Activated CD8-positive, alpha-beta memory T cell treated with anti-CD3 and anti-CD28 coated beads, Interleukin-2, amount 50 U/mL, for 48 hours (primary cell): ENCODE measurements around the gene BCAR1.
"Not testable (repeated sequence)": the region's sequence is repeated elsewhere in the genome, so short reads cannot be mapped to it uniquely, and the experiment has no call there.

Experiments
- DNase-seq: peaks from one replicate; pipeline ENCODE4 v3.0.0-alpha.2; 2020

The BCAR1 gene, protein sequence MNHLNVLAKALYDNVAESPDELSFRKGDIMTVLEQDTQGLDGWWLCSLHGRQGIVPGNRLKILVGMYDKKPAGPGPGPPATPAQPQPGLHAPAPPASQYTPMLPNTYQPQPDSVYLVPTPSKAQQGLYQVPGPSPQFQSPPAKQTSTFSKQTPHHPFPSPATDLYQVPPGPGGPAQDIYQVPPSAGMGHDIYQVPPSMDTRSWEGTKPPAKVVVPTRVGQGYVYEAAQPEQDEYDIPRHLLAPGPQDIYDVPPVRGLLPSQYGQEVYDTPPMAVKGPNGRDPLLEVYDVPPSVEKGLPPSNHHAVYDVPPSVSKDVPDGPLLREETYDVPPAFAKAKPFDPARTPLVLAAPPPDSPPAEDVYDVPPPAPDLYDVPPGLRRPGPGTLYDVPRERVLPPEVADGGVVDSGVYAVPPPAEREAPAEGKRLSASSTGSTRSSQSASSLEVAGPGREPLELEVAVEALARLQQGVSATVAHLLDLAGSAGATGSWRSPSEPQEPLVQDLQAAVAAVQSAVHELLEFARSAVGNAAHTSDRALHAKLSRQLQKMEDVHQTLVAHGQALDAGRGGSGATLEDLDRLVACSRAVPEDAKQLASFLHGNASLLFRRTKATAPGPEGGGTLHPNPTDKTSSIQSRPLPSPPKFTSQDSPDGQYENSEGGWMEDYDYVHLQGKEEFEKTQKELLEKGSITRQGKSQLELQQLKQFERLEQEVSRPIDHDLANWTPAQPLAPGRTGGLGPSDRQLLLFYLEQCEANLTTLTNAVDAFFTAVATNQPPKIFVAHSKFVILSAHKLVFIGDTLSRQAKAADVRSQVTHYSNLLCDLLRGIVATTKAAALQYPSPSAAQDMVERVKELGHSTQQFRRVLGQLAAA

DNA sequence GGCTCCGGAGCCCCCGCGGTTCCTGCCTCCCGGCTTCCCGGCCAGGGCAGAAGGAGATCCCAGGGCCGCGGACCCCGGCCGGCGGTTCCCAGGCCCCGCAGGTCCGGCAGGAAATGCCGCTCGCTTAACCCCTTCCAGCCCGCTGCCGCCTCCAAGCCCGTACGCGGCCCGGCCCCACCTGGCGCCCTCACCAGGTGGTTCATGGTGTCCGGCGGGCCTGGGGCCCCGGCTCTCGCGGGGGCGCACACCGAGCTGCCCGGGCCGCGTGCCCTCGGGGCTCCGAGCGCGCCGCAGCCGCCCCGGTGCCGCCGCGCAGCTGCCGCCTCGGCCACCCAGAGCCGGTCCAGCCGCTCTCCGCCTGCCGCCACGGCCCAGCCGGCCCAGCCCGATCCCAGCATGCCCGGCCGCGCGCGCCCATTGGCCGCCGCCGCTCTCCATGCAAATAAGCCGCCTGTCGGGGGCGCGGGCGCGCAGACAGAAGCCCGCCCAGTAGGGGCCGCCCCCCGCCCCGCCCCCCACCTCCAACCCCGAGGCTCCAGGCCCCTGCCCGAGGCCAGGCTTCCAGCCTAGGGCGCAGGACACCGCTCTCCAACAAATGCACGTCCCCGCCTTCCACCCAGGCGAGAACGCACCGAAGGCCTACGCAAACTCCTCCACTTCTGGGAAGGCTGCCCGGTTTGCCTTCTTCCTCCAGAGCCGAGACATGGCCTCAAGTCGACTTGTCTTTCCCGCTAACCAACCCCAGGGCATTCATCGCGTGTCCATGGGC, at the start of gene BCAR1:
Gene BCAR1 (minus strand): TSS at position 345 of the 769 bp plus-strand sequence. CDS start 142 bp downstream, at position 203.
- DNase-seq: no peak

DNA sequence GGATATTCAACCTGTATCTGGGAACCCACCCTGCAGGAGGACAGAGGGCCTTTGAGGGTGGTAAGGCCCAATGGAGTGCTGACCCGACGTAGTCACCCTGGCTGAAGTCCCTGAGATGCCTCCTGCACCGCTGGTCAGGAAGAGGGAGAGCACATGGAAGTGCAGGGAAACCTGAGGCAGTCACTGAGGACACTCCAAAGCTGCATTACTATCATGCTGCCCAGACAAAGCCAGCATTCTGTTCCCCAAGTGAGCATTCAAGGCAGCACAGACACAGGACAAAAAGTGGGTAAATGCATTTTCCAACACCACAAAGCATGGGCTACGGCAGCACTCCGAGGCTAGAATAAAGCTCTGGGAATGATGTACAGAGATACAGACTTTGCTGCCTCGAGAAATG, 46.8 kb upstream of the BCAR1 start:
- DNase-seq: no peak

DNA sequence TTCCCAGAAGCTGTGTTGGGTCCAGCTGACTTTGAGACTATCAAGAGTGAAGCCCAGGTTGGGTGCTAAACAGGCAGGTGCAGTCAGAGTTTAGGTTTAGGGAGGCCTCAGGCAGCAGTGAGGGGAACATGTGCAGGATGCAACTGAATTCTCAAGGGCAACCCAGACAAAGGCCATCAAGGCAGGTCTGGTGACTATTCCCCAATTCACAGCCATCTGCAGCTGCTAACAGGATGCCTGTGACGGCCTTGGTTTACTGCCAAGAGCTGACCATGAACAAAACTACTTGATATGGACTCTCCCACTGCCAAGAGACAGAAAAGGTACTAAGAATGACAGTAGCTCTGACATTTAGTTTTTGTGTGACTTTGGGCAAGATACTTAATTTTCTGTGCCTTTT, 45.2 kb upstream of the BCAR1 start:
- no peak for DNase-seq

DNA sequence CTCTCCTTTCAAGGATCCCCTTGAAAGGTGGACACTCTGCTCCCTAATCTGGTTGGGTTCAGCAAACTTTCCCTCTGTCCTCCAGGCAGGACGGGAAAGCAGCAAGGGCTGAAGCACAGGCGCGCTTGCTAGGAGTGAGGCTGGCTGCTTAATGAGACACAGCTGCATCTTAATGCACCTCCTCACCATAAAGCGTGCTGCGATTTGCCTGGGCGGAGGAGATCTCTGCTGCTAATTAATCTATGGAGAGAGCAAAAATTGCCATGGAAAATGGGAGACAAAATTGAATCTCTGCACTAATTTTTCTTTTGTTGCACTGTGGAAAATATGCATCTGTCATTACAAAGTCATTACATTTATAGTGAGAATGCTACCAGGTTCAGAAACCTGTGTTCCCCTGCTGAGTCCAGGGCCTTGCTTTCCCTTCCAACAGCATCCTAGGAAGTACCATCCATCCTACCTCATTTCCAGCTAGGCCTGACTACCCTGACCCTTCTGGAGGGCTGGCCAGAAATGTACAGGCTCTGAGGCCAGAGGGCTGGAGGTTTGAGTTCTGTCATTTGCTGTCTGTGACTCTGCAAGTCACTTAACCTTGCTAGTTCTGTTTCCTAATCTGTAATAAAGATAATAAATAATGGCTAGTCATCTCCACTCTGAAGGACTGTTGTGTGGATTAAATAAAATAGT, 43.5 kb upstream of the BCAR1 start:
- no peak for DNase-seq

DNA sequence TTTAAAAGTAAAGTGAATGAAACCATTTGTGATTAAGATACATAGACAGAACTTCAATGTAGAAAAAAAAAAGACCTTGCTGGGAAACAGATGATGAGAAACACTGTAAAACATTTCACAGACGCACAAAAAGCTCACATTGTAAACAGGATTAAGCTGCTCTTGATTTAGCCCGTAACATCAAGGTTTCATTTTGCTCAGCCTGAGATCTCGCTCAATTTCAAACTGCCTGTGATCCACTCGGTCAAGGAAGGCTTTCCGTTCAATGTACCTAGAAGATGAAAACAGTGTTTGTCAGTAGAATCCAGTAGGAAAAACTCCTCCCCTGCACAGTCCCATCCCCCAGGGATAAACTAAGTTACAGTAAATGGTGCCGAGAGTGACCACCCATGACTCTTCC, 42.3 kb upstream of the BCAR1 start:
- no peak for DNase-seq

DNA sequence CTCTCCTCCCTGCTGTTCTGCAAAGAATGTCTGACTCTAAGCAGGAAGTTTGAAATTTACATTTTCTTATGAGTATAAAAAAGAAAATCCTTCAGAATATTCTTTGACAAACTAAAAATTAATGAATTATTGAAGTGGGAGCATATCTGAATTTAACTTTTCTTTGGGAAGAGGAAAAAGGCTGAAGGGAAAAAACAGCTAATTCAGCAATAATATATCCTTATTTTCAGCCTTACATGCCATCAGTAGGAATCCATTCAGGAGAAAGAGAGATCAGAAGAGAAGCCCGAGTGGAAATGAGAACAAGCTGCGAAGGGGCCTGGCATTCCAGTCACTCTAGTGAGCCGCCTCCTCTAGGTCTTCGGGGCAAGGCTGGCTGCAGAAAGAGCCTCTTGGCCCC, 41.7 kb upstream of the BCAR1 start:
- no peak for DNase-seq

DNA sequence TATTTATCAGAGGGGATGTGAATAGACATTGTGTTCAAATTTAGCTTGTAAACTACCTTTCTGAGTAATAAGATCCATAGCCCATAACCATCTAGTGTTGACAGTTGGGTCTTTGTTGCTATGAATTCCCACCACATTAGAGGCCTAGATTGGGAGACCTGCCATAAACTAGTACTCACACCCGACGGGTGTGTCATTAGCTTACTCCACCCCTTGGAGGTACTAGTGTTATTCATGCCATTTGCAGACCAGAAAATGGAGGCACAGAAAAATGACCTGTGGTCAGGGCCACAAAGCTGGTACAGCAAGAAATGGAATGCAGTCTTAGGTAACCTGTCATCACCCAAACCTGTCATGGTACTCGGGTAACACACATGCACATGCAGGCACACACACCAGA, 41.3 kb upstream of the BCAR1 start:
- DNase-seq: no peak

DNA sequence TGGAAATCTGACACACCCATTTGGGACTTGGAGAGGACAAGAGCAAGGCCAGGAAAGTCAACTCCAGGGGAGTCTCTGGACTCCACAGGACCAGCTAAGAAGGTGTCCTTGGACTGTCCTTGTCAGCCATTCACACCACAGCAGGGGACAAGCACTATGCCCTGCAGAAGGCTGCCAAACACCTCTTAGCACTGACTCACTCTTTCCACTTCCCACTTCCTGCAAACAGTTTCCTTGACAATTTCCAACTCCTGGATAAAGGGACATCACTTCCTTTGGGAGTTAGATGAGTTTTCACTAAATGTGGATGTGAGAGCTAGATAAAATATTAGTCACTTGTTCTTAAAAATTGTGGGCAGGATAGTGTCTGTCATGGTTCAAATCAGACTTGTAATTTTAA, 37.8 kb upstream of the BCAR1 start:
- DNase-seq: no peak

DNA sequence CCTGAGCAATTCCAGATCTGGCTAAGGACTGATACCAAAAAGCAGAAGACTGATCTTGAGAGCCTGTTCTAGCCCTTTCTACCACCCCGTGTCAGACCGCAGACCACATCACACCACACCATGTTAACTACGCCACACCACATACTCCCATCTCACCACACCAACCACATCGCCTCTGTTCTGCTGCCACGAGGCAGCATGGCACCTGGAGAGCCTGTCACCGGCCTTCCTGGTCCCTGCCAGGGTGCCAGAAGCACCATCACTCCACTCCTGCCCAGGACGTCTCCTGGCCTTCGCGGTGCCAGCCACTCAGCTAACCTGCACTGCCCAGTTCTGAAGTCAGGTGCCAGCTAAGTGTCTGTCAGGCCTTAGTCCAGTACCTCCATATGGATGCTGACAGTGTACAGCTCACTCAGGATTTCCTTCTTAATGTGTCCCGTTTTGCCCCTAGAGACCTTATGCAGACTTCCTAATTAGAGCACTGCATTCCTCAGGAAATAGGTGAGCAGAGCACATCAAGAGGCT, 37.2 kb upstream of the BCAR1 start:
- peak; percentile 86 for DNase-seq

DNA sequence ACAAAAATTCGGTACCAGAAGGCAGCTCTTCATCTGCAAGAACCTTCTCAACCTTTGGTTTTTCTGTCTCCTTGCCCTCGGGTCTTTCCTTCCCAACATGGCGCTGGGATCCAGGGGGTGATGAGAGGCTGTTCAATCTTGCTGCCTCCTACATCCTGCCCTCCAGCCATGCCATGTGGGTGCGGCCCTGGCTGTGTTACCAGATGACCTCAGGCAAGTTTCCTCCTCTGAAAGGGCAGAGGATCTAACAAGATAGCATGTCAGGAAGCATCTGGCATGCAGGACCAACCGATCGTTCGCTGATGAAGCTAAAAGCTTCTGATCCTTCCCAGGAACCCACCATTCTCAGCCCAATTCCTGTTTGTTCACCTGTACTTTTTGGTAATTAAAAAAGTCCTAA, 36.8 kb upstream of the BCAR1 start:
- DNase-seq: no peak

DNA sequence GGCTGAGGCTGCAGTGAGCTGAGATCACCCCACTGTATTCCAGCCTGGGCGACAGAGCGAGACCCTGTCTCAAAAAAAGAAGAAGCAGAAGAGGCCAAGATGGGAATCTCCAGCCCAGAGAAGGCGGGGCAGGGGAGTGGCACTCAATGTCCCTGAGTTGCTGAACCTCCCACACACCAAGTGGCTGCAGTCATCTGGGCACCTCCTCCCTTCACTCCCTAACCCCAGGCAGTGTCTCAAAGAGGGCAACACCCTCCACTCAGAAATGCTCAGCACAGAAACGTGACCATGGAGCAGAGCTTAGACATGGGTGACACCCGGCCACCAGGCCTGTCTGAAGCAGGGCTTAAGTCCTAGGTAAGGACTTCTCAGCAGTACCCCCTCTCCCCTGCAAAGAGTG, 36.3 kb upstream of the BCAR1 start:
- DNase-seq: no peak

DNA sequence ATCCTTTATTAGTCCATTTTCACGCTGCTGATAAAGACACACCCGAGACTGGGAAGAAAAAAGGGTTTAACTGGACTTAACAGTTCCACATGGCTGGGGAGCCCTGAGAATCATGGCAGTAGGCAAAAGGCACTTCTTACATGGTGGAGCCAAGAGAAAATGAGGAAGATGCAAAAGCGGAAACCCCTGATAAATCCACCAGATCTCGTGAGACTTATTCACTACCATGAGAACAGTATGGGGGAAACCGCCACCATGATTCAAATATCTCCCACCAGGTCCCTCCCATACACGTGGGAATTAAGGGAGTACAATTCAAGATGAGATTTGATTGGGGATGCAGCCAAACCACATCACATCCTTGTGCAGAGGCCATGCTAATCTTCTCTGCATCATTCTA, 35.0 kb upstream of the BCAR1 start:
- DNase-seq: no peak

DNA sequence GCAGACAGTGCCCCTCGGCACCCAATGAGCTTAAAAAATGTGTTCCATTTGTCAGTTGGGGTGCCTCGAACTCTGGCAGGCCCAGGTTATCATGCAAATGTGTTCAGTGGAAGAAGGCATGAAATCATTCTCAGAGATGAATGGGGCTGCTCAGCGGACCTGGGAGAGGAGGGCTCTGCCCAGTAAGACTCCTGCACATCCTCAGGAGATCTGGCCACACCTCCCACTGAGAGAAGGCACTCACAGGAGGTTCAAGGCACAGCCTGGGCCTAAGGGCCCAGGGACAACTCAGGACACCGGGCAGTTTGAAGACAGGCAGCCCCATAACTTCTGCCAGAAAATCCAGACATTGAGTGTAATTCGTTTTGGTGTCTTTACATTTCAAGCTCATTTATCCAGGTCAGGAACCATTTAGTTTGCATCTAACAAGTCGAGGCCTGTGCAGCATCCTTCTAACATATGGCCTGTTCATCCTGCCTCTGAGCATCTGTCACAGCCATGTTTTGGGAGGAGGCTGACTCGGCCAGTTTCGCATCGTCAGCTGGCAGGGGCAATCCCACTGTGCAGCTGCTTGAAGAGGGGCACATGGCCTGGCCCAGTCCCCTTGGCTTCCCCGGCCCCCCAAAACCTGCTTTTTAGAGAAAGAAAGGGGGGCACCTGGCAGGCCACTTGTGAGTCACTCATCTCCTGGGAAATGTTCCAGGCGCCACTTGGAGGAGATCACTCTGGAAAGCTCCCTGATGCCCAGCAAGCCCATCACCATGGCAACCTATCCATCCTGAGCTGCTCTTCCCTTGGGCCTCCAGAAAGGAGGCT, 31.2 kb upstream of the BCAR1 start:
- DNase-seq: no peak

DNA sequence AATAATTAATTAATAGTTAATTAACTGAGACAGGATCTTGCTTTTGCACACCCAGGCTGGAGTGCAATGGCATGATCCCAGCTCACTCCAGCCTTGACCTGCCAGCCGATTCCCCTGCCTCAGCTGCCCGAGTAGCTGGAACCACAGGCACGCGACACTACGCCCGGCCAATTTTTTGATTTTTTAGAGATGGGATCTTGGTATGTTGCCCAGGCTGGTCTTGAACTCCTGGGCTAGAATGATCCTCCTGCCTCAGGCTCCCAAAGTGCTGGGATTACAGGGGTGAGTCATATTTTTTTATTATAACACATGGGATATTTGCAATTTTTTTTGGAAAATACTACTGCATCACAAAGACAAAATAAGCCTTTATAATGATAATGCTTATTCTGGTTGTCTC, 30.4 kb upstream of the BCAR1 start:
- DNase-seq: no peak

DNA sequence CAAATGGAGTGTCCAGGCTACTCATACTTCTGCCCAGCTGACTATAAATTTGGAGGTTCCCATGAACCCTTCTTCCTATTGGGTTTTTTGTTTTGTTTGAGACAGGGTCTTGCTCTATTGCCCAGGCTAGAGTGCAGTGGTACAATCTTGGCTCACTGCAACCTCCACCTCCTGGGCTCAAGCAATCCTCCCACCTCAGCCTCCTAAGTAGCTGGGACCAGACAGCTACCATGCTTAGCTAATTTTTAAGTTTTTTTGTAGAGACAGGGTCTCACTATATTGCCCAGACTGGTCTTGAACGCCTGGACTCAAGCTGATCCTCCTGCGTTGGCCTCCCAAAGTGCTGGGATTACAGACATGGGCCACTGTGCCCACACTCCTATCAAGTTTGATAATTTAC, 29.6 kb upstream of the BCAR1 start:
- DNase-seq: not testable (repeated sequence)

DNA sequence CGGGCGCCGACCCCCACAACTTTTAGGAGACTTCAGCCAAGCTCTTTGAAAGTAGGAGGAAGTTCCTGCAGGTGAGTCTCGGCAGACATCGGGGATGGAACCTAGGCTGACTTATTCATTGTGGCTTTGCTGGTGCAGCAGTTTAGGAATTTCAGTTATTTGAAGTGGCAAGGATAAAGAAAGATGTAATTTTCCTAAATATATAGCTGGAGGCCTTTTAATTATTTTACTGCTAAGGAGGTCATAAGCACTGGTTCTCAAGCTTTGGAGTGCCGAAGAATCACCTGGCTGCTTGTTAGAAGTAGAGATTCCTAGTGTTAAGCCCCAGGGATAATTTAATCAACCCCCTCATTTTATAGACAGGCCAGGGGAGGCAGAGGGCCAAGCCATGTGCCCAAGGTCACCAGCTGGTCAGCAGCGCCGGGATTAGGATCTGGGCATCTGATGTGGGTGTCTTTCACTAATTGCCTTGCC, 28.9 kb upstream of the BCAR1 start:
- no peak for DNase-seq

DNA sequence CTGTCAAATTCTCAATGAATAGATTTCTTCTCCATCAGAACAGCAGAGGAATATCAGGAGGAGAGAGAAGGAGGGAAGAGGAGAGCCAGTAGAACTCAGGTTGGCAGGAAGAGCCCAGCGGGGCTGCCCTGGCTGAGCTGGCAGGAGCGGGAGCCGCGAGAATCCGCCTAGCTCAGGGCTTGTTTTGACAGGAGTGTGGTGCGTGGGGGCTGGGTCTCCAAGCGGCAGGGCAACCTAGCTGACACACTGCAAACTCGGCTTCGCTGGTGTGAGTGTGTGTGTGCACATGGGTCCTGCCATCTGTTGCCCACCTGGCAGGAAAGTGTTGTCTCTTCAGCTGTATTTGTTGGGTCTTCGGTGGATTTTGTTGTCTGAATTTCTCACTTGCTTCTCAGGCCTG, 27.9 kb upstream of the BCAR1 start:
- DNase-seq: no peak

DNA sequence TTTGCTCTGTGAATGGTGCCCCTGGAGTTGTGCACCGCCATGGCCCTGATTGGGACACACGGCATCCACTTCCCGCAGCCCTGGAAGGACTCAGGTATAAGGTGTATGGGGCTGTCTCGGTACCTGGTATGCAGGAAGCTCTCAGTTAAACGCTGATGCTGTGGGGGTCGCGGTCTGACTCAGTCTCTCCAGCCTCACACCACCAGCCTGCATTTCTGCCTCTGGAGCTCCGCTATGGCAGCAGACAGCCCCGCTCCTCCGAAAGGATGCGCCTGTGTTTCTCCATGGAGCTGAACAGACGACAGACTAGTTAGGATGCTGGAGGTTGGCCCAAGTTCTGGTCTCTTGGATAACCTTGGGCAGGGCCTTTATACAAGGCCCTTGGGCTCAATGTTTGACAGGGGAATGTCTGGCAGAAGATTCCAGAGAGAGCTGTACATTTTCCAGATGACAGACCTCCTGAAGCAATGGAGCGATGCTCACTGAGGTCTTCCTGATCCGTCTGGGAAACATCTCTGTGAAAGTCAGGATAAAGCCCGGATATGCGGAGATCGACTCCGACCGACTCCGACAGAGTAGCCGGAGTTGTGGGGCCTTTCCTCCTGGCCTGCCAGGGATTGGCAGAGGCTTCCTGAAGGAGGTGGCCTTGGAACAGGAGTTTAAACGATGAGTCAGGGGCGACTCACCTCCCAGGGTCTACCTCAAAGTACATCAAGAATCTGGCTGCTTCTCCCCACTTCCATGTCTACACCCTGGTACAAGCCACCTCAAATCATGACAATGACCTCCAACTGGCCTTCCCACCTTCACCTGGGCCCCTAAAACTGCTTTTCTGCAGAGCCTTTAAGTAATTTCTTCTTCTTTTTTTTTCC, 21.9 kb upstream of the BCAR1 start:
- DNase-seq: no peak

DNA sequence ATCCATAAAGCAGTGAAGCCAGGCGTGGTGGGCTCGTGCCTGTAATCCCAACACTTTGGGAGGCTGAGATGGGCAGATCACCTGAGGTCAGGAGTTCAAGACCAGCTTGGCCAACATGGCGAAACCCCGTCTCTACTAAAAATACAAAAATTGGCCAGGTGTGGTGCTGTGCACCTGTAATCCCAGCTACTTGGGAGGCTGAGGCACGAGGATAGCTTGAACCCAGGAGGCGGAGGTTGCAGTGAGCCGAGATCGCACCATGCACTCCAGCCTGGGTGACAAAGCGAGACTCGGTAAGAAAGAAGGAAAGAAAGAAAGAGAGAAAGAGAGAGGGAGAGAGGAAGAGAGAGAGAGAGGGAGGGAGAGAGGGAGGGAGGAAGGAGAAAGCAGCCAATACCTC, 21.2 kb upstream of the BCAR1 start:
- not testable (repeated sequence) for DNase-seq

DNA sequence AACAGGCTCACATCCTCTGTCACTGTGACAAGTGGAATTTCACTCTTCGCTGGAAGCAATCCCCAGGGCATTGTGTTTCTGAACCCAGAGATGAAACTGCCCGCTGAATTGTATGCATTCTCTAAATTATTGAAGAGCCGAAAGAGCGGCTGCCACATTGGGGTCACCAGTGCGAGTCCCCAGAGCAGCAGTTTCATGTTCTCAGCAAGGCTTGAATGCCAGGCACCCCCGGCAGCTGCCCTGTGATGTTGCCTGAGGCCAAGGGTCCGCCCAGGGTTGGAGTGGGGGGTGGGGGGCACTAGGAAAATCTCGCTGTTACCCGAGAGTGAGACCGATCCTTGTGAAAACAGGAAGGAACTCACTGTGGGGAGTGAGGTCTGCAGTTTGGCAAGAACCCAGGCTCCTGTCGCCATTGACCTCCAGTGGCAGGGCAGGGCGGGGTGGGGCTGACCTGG, 20.7 kb upstream of the BCAR1 start:
- DNase-seq: no peak
